A673 (cell line): ENCODE data around the gene SGF29.

ENCODE experiments used
- CTCF ChIP-seq: fragments of 300-800, 200-600 bp; sonication (generic); conservative IDR thresholded peaks from 2 replicates; pipeline ENCODE4 v1.5.1; 2017; ENCODE audit warnings: low read depth, mild to moderate bottlenecking, antibody characterized with exemption, low read length, moderate library complexity, mixed read lengths
- EZH2 ChIP-seq: fragments of 200-600 bp; sonication (generic); IDR thresholded peaks from 2 replicates; pipeline ENCODE4 v1.6.1; 2017; ENCODE audit warnings: borderline replicate concordance, low read depth, mild to moderate bottlenecking, mixed read lengths, antibody characterized with exemption, low read length; ENCODE audit not compliant: poor library complexity, severe bottlenecking

GRCh38 chr16:28538733-28539596, 14.8 kb upstream of the SGF29 start, which contains the start of gene NUPR1:
- TF ChIP-seq CTCF (no peak), EZH2 (no peak)
